H54 (cell line): Measurements from ENCODE around the gene FBXW12.

Source experiments
- DNase-seq: peaks from one replicate; pipeline ENCODE4 v3.0.0; 2011; ENCODE audit warnings: low spot score, mixed read lengths; ENCODE audit not compliant: insufficient read length
- FAIRE-seq: peaks from 3 replicates; lab custom pipeline; 2011; peaks lifted over from hg19 to GRCh38; lab: Jason Lieb, UNC
- POLR2A ChIP-seq: IDR thresholded peaks from 2 replicates; pipeline ENCODE4 v1.6.1; 2011; ENCODE audit warnings: low read depth, mild to moderate bottlenecking, low read length

FBXW12 gene

GRCh38 chr3:48435223-48435595, 63.2 kb downstream of the FBXW12 start:
- FAIRE-seq (no peak), DNase-seq (no peak)
- no peak for TF ChIP-seq POLR2A

DNA sequence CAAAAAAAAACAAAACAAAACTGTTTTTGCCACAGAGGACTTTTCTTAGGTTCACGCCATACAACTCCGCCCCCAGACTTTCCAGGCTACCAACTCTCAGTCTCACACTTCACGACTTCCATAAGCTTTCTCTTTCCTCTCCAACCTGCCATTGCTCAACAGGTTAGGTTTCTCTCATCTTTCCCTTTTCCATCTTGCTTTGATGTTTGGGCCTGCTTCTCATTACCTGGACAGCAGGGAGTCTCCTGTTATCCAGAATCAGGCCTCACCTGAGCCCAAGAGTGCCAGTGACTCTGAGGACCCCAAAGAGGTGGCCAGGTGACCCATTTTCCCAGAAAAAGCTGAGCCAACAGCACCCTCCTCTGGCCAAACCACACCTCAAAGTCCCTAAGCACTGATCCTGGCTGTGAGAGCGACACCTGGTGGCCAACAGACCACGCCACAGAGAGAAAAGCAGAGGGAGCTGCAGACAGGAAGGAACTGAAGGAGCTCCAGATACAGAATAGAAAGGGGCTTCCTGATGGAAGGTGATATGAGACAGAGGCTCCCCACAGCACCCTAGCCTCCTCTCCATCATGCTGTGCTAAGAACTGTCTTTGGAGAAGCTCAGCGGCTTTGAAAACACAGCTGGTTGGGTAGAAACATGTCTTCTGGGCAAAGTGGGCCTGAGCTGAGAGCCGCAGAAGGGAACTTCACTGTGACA, 63.9 kb downstream of the FBXW12 start:
- no peak for FAIRE-seq
- TF ChIP-seq POLR2A: no peak
- DNase-seq: peak; percentile 88

- FAIRE-seq: no peak
- TF ChIP-seq POLR2A: no peak
These were observed 64.4 kb downstream of the FBXW12 start for GRCh38 chr3:48436477-48436787.

DNA sequence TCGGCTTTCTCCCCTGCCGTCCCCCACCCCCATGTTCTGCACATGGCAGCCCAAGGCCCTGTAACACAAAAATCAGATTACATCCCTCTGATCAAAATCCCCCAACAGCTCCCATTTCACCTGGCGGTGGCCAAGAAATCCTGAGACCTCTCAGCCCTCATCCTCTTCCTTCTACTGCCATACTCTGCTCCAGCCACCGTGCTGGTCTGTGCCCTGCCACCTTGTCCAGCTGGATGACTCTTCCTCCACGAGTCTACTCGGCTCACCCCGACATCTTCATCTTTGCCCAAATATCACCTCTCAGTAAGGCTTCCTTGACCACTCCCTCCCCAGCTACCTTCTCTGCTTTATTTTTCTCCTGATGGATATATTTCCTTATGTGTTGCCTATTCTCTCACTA, 64.8 kb downstream of the FBXW12 start:
- no peak for TF ChIP-seq POLR2A
- FAIRE-seq: no peak
- no peak for DNase-seq

More at GRCh38 chr3:48436477-48436787, 64.4 kb downstream of the FBXW12 start:
- DNase-seq: no peak

DNA sequence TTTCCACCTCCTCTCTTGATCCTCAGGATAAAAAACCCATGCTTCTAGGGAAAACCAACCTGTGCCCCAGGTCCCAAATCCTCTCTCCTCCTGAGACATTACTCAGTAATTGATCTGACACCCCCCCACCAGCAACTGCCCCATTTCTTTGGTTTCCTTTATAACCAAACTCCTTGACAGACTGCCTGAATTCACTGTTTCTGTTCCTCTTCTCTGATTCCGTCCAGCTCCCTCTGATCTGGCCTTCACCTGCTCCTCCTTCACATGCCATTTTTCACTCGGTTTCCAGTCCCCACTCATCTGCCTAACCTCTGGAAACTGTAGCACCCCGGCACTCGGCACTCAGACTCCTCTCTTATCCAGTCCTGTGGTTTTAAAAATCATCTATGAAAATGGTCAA, 65.8 kb downstream of the FBXW12 start:
- TF ChIP-seq POLR2A: no peak
- DNase-seq (no peak), FAIRE-seq (no peak)

GRCh38 chr3:48439820-48440589, 68.0 kb downstream of the FBXW12 start, which contains the start of the genes CCDC51 and TMA7:
Gene CCDC51, minus strand, starts transcription at chr3:48440119. Its CDS starts 4,991 bp downstream, at chr3:48435128.
Gene TMA7, plus strand, starts transcription at chr3:48440257. Its CDS starts 40 bp downstream, at chr3:48440297.
- FAIRE-seq (peak; percentile 72), DNase-seq (peak; percentile 91)
- peak; percentile 85 for TF ChIP-seq POLR2A

- DNase-seq (no peak), FAIRE-seq (no peak)
- TF ChIP-seq POLR2A: no peak
These were observed 68.6 kb downstream of the FBXW12 start for GRCh38 chr3:48440590-48440958.

DNA sequence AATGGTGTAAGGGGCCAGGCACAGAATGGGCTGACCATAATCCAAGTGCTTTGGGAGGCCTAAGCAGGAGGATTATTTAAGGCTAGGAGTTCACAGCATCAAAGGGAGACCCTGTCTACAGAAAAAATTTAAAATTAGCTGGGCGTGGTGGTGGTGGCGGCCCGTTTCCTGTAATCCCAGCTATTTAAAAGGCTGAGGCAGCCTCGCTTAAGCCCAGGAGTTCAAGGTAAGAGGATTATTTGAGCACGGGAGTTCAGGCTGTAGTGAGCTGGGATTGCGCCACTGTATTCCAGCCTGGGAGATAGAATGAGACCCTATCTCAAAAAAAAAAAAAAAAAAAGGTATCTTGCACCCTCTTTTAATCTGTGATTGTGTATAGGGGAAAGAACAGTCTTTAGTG, 69.9 kb downstream of the FBXW12 start:
- FAIRE-seq: no peak

More for the DNA sequence above, 69.9 kb downstream of the FBXW12 start:
- no peak for DNase-seq
- no peak for TF ChIP-seq POLR2A
